Breast epithelium (tissue), 3 donors: ENCODE data around the gene CLN6.

Experiments used
- POLR2A ChIP-seq: fragments of 450-650 bp; IDR thresholded peaks from one replicate; pipeline ENCODE4 v1.6.1; 2016; ENCODE audit warnings: antibody characterized with exemption, mild to moderate bottlenecking, moderate library complexity
- TF ChIP-seq, protein P1 (sequence below), 3 donors: fragments of 450-650 bp; IDR thresholded peaks; one replicate each; pipeline ENCODE4 v1.5.1; 2016 to 2017; ENCODE audit warnings: antibody characterized with exemption in 3 of 3, mild to moderate bottlenecking in 3 of 3, moderate library complexity in 3 of 3

GRCh38 chr15:68232937-68233336, 3.4 kb upstream of the CLN6 start:
- TF ChIP-seq, protein P1, sequence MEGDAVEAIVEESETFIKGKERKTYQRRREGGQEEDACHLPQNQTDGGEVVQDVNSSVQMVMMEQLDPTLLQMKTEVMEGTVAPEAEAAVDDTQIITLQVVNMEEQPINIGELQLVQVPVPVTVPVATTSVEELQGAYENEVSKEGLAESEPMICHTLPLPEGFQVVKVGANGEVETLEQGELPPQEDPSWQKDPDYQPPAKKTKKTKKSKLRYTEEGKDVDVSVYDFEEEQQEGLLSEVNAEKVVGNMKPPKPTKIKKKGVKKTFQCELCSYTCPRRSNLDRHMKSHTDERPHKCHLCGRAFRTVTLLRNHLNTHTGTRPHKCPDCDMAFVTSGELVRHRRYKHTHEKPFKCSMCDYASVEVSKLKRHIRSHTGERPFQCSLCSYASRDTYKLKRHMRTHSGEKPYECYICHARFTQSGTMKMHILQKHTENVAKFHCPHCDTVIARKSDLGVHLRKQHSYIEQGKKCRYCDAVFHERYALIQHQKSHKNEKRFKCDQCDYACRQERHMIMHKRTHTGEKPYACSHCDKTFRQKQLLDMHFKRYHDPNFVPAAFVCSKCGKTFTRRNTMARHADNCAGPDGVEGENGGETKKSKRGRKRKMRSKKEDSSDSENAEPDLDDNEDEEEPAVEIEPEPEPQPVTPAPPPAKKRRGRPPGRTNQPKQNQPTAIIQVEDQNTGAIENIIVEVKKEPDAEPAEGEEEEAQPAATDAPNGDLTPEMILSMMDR (IDR thresholded peaks at IDR 0.05) = no peak
- no peak for TF ChIP-seq POLR2A
